BJ (cell line): ENCODE results near the gene VGLL4. TPM values are rescaled to one million over a fixed set of nuclear protein-coding genes. Genes with fewer than 3 reads are reported as not detected.
A peak's percentile ranks its signal among the peaks of the same experiment; 100 is the strongest.

Experiments used
- CTCF ChIA-PET: fragments of 350-600 bp; formaldehyde crosslinking; extraction: SDS; loops from one replicate; lab custom pipeline; 2021; ENCODE audit warnings: antibody characterized with exemption, inconsistent platforms; lab: Yijun Ruan, JAX
- POLR2A ChIA-PET: fragments of 300-600 bp; sonication (Branson Sonifier 250); formaldehyde crosslinking; extraction: SDS; loops from one replicate; lab custom pipeline; 2021; ENCODE audit warnings: antibody characterized with exemption; lab: Charles Lee
- DNase-seq: peaks from one replicate; pipeline ENCODE4 v3.0.0-alpha.2; 2011; ENCODE audit warnings: low read depth
- H3K27me3 ChIP-seq: 2 replicates; pipeline ENCODE4 v1.6.0; 2011; ENCODE audit warnings: low read length; ENCODE audit not compliant: control insufficient read depth, insufficient read depth
- H3K36me3 ChIP-seq: 2 replicates; pipeline ENCODE4 v1.5.1; 2011; ENCODE audit warnings: low read length; ENCODE audit not compliant: control insufficient read depth, insufficient read depth
- H3K4me3 ChIP-seq: 2 replicates; pipeline ENCODE4 v1.5.1; 2011; ENCODE audit warnings: low read depth, mild to moderate bottlenecking, control low read depth, low read length
- CTCF ChIP-seq: IDR thresholded peaks from 2 replicates; pipeline ENCODE4 v1.5.1; 2011; ENCODE audit warnings: low read depth, mild to moderate bottlenecking, control low read depth, inconsistent platforms, low read length, moderate library complexity; ENCODE audit not compliant: insufficient read depth
- polyA plus RNA-seq: library from polyadenylated mRNA; depleted of rRNA; stranded (reverse); fragments of >200 nt; gene quantifications from 2 replicates; pipeline ENCODE4 v1.2.3, GENCODE V29; 2011

The VGLL4 gene
- polyA plus RNA-seq, 1 experiment: 31.3 TPM

- DNase-seq: no peak
- ChIA-PET POLR2A (interaction anchor here (0.5 kb wide), 1 partner anchor 48 kb away, joined by 8 read pairs; no protein-coding TSS in a partner anchor), CTCF (no interaction called here)
- H3K36me3 ChIP-seq: no peaks in the 10 kb centered on the region
- no peak for TF ChIP-seq CTCF
- no peaks in the 10 kb centered on the region for H3K27me3 ChIP-seq
- H3K4me3 ChIP-seq: no peak overlapping the region
Measured at GRCh38 chr3:11668243-11669235, 24.8 kb upstream of the VGLL4 start.

- Histone ChIP-seq H3K4me3 (no peak overlapping the region), H3K27me3 (no peaks in the 10 kb centered on the region), H3K36me3 (no peaks in the 10 kb centered on the region)
- no peak for DNase-seq
- POLR2A ChIA-PET: no interaction called here
- TF ChIP-seq CTCF: no peak
- CTCF ChIA-PET: interaction anchor here (1.4 kb wide), 1 partner anchor 10 kb away, joined by 3 read pairs; no protein-coding TSS in a partner anchor
Measured at GRCh38 chr3:11665331-11665730, 21.6 kb upstream of the VGLL4 start.

GRCh38 chr3:11662392-11662990, 18.8 kb upstream of the VGLL4 start:
- POLR2A ChIA-PET: no interaction called here
- no peak overlapping the region for H3K4me3 ChIP-seq
- no peak for DNase-seq
- TF ChIP-seq CTCF: peak; percentile 53
- no peaks in the 10 kb centered on the region for H3K27me3 ChIP-seq
- CTCF ChIA-PET: interaction anchor here (0.7 to 2.3 kb wide), 8 partner anchors 10 to 288 kb away, joined by 3 to 9 read pairs (median 4); partner anchors contain the start of gene VGLL4
- H3K36me3 ChIP-seq: no peaks in the 10 kb centered on the region

GRCh38 chr3:11661827-11662226, 18.1 kb upstream of the VGLL4 start:
- TF ChIP-seq CTCF: no peak
- no peaks in the 10 kb centered on the region for H3K27me3 ChIP-seq
- no peak overlapping the region for H3K4me3 ChIP-seq
- POLR2A ChIA-PET: no interaction called here
- H3K36me3 ChIP-seq: no peaks in the 10 kb centered on the region
- CTCF ChIA-PET: interaction anchor here (0.6 to 2.3 kb wide), 11 partner anchors 9 to 430 kb away, joined by 3 to 9 read pairs (median 3); partner anchors contain the start of gene VGLL4
- DNase-seq: no peak

- H3K27me3 ChIP-seq: no peaks in the 10 kb centered on the region
- DNase-seq: no peak
- ChIA-PET CTCF (interaction anchor here (0.7 to 2.3 kb wide), 6 partner anchors 8 to 429 kb away, joined by 3 to 9 read pairs (median 4); no protein-coding TSS in a partner anchor), POLR2A (no interaction called here)
- H3K4me3 ChIP-seq: no peak overlapping the region
- TF ChIP-seq CTCF: no peak
- H3K36me3 ChIP-seq: no peaks in the 10 kb centered on the region
Measured at GRCh38 chr3:11661052-11661656, 17.4 kb upstream of the VGLL4 start.
